NCI-H69 (cell line): ENCODE data around the gene SZRD1.
"Not testable (repeated sequence)": the region's sequence is repeated elsewhere in the genome, so short reads cannot be mapped to it uniquely, and the experiment has no call there.

Experiments
- DNase-seq: peaks from one replicate; lab custom pipeline; 2025; lab: John Stamatoyannopoulos, UW

Gene SZRD1

GRCh38 chr1:16366722-16367257 is at the start of gene SZRD1:
TSS of gene SZRD1 (plus strand) at chr1:16367242. CDS start at chr1:16367258, 16 bp downstream.
- peak; percentile 98 for DNase-seq

- no peak for DNase-seq
Observed at GRCh38 chr1:16318555-16318954, 48.5 kb upstream of the SZRD1 start.

GRCh38 chr1:16321176-16321867 is 45.7 kb upstream of the SZRD1 start:
- DNase-seq = peak; percentile 63

GRCh38 chr1:16324456-16324890 is 42.6 kb upstream of the SZRD1 start:
- DNase-seq = peak; percentile 2

- no peak for DNase-seq
Observed at GRCh38 chr1:16326833-16327404, 40.1 kb upstream of the SZRD1 start.

- DNase-seq = no peak
Observed at GRCh38 chr1:16334655-16335340, 32.2 kb upstream of the SZRD1 start.

GRCh38 chr1:16338961-16339360 is 28.1 kb upstream of the SZRD1 start:
- DNase-seq = no peak

GRCh38 chr1:16340673-16341072 is 26.4 kb upstream of the SZRD1 start:
- DNase-seq = no peak

GRCh38 chr1:16342331-16343062 is 24.5 kb upstream of the SZRD1 start:
- DNase-seq = no peak

GRCh38 chr1:16343276-16343675 is 23.8 kb upstream of the SZRD1 start:
- not testable (repeated sequence) for DNase-seq

- no peak for DNase-seq
Observed at GRCh38 chr1:16348414-16349182, 18.4 kb upstream of the SZRD1 start.

GRCh38 chr1:16349847-16350406 is 17.1 kb upstream of the SZRD1 start:
- no peak for DNase-seq

- DNase-seq = peak; percentile 41
Observed at GRCh38 chr1:16351456-16351993, 15.5 kb upstream of the SZRD1 start.

- DNase-seq = peak; percentile 89
Observed at GRCh38 chr1:16351994-16352841, 14.8 kb upstream of the SZRD1 start, which contains the start of gene FBXO42. TSS of gene FBXO42 (minus strand) at chr1:16352480. CDS start at chr1:16315418, 37,062 bp downstream.

GRCh38 chr1:16352842-16353535 is 14.1 kb upstream of the SZRD1 start:
- peak; percentile 7 for DNase-seq

- no peak for DNase-seq
Observed at GRCh38 chr1:16354619-16355018, 12.4 kb upstream of the SZRD1 start.

GRCh38 chr1:16356867-16357266 is 10.2 kb upstream of the SZRD1 start:
- DNase-seq = no peak

GRCh38 chr1:16365146-16365498 is 1.9 kb upstream of the SZRD1 start:
- not testable (repeated sequence) for DNase-seq
